K562 (cell line): Measurements from ENCODE around the gene ZNF77. TPM values are rescaled to one million over a fixed set of nuclear protein-coding genes. Genes with fewer than 3 reads are reported as not detected.

ENCODE experiments used
- CBFB ChIP-seq: sonication (generic); formaldehyde crosslinking; IDR thresholded peaks from 2 replicates; pipeline ENCODE4 v1.4.0; 2020; ENCODE audit warnings: mild to moderate bottlenecking, missing genetic modification reagents
- CBX1 ChIP-seq: sonication (generic); IDR thresholded peaks from 2 replicates; pipeline ENCODE4 v1.6.1; 2016; ENCODE audit warnings: antibody characterized with exemption, low read depth, mild to moderate bottlenecking
- CBX2 ChIP-seq: fragments of 200-600 bp; sonication (generic); IDR thresholded peaks from one replicate; pipeline ENCODE4 v1.6.1; 2012; ENCODE audit warnings: mild to moderate bottlenecking, low read length, inconsistent platforms; ENCODE audit not compliant: insufficient read depth, poor library complexity, severe bottlenecking
- CBX8 ChIP-seq: fragments of 200-600 bp; sonication (generic); IDR thresholded peaks from 2 replicates; pipeline ENCODE4 v1.6.1; 2012; ENCODE audit warnings: borderline replicate concordance, mixed run types, low read depth, mild to moderate bottlenecking, moderate library complexity, mixed read lengths, low read length, control low read depth, inconsistent platforms; ENCODE audit not compliant: poor library complexity, severe bottlenecking; ENCODE audit errors: extremely low read depth
- CREB1 ChIP-seq, 2 experiments: sonication (generic) in 1 of 2; formaldehyde crosslinking in 1 of 2; IDR thresholded peaks; 2 replicates each; pipeline versions ENCODE4 v1.6.1 to v1.8.0; 2012 to 2022; ENCODE audit warnings: inconsistent platforms in 1 of 2, mild to moderate bottlenecking in 1 of 2, missing genetic modification reagents in 1 of 2, moderate library complexity in 1 of 2
- DDX20 ChIP-seq: fragments of 450-650 bp; IDR thresholded peaks from 2 replicates; pipeline ENCODE4 v1.6.1; 2016; ENCODE audit warnings: missing genetic modification characterization, low read depth, mild to moderate bottlenecking, missing compliant biosample characterization, moderate library complexity
- EGR1 ChIP-seq: fragments of 450-650 bp; conservative IDR thresholded peaks from 2 replicates; pipeline ENCODE4 v1.6.1; 2017; ENCODE audit warnings: mild to moderate bottlenecking
- FOS ChIP-seq: IDR thresholded peaks from 3 replicates; pipeline ENCODE4 v1.6.1; 2011; ENCODE audit not compliant: insufficient read length; ENCODE audit errors: extremely low read depth
- MXI1 ChIP-seq: IDR thresholded peaks from 2 replicates; pipeline ENCODE4 v1.6.1; 2011; ENCODE audit warnings: low read depth, mild to moderate bottlenecking, improper control_type of control experiment, low read length
- PCBP1 ChIP-seq: fragments of 200-400 bp; formaldehyde crosslinking; IDR thresholded peaks from 2 replicates; pipeline ENCODE4 v1.6.1; 2018; ENCODE audit warnings: mild to moderate bottlenecking, low read depth, low read length; ENCODE audit not compliant: poor library complexity, severe bottlenecking
- RBM39 ChIP-seq: fragments of 200-400 bp; formaldehyde crosslinking; optimal IDR thresholded peaks from 2 replicates; pipeline ENCODE3; 2018; ENCODE audit warnings: low read depth, low read length
- SMAD1 ChIP-seq: fragments of 150-350 bp; IDR thresholded peaks from 2 replicates; pipeline ENCODE4 v1.6.1; 2014; ENCODE audit warnings: low read length, low read depth; ENCODE audit not compliant: partially characterized antibody
- SMAD4 ChIP-seq: fragments of 250-450 bp; sonication (Bioruptor Pico); conservative IDR thresholded peaks from 2 replicates; pipeline ENCODE4 v1.8.0; 2021; ENCODE audit warnings: inconsistent platforms, mild to moderate bottlenecking, moderate library complexity
- SMC3 ChIP-seq: conservative IDR thresholded peaks from 2 replicates; pipeline ENCODE4 v1.6.1; 2011; ENCODE audit warnings: low read depth, low read length, improper control_type of control experiment; ENCODE audit not compliant: insufficient read depth
- ZNF24 ChIP-seq: fragments of 450-650 bp; IDR thresholded peaks from 2 replicates; pipeline ENCODE4 v1.6.1; 2016
- ZNF354B ChIP-seq: fragments of 250-450 bp; sonication (Bioruptor Pico); IDR thresholded peaks from 2 replicates; pipeline ENCODE4 v1.4.0; 2020
- ZNF444 ChIP-seq: fragments of 250-450 bp; sonication (Bioruptor Pico); IDR thresholded peaks from 2 replicates; pipeline ENCODE4 v1.4.0; 2020; ENCODE audit warnings: mild to moderate bottlenecking, moderate library complexity
- ZNF668 ChIP-seq: fragments of 250-450 bp; sonication (Bioruptor Pico); IDR thresholded peaks from 2 replicates; pipeline ENCODE4 v1.8.0; 2022; ENCODE audit warnings: mild to moderate bottlenecking, inconsistent platforms
- ZNF830 ChIP-seq: fragments of 250-450 bp; sonication (Bioruptor Pico); IDR thresholded peaks from 2 replicates; pipeline ENCODE4 v1.5.0; 2021; ENCODE audit warnings: mild to moderate bottlenecking
- ZSCAN32 ChIP-seq: fragments of 450-650 bp; formaldehyde crosslinking; IDR thresholded peaks from 2 replicates; pipeline ENCODE4 v1.4.0; 2020; ENCODE audit warnings: mild to moderate bottlenecking, moderate library complexity
- polyA plus RNA-seq, 8 experiments: library from polyadenylated mRNA; depleted of rRNA in 4 of 8; stranded (reverse) in 5 of 8; unstranded in 3 of 8; fragments of >200 nt; fragmentation: Nextera tagmentation in 2 of 8; fragmentation: Illumina TruSeq in 1 of 8; extraction: Ambion mirVana in 2 of 8; extraction: Trizol in 1 of 8; gene quantifications; 2 replicates each; pipeline versions ENCODE4 v1.2.1 to v1.2.3, GENCODE V29; 2011 to 2014; ENCODE audit warnings: inconsistent platforms in 1 of 8, missing spikeins in 1 of 8
- total RNA-seq, 7 experiments: library from RNA; depleted of rRNA in 6 of 7; stranded (reverse); fragments of >200 nt in 6 of 7; fragmentation: Illumina TruSeq in 2 of 7; extraction: Trizol in 2 of 7; gene quantifications; 2 replicates each; pipeline versions ENCODE4 v1.2.1 to v1.2.3, GENCODE V29; 2011 to 2021; ENCODE audit warnings: low replicate concordance in 1 of 7
- TF ChIP-seq, protein P1 (sequence below): fragments of 250-450 bp; sonication (Bioruptor Pico); IDR thresholded peaks from 2 replicates; pipeline ENCODE4 v1.4.0; 2020; ENCODE audit warnings: mild to moderate bottlenecking
- TF ChIP-seq, protein P2 (sequence below): sonication (generic); formaldehyde crosslinking; IDR thresholded peaks from 2 replicates; pipeline ENCODE4 v1.8.0; 2022; ENCODE audit warnings: mild to moderate bottlenecking, missing genetic modification reagents
- TF ChIP-seq, protein P3 (sequence below): fragments of 200-800 bp; sonication (Bioruptor generic); IDR thresholded peaks from 2 replicates; pipeline ENCODE4 v1.6.1; 2017; ENCODE audit warnings: missing genetic modification characterization, missing compliant biosample characterization
- TF ChIP-seq, protein P4 (sequence below): fragments of 450-650 bp; IDR thresholded peaks from 2 replicates; pipeline ENCODE4 v1.6.1; 2016; ENCODE audit warnings: low read depth, mild to moderate bottlenecking, moderate library complexity

ZNF77 gene
- total and polyA plus RNA-seq, 9 of the 15 experiments (the other 6 are each of a cell fraction or from before 2014, with no cell fraction given): 4.3 to 14.5 (median 7.7) TPM

DNA sequence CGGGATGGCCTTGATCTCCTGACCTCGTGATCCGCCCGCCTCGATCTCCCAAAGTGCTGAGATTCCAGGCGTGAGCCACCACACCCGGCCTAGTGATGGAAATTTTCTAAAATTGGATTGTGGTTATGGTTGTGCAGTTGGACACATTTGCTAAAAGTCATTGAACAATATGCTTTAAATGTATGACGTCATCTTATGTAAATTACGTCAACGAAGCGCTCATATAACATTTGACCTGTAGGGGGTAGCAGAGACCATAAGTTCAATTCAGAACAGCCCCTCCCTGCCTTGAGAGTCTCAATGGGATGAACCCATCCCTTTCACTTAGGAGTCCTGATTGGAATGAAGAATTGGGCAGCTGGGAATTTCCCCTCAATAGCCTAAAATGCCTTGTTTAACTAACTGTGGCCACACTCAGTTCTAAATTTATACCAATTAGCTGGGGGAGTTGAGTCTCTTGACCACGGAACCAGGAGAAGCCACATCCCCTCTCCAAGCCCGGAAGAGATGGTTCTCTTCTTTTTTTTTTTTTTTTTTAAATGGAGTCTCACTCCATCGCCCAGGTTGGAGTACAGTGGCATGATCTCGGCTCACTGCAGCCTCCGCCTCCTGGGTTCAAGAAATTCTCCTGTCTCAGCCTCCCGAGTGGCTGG lies 17.4 kb upstream of the ZNF77 start (continued):
- TF ChIP-seq, protein P1, sequence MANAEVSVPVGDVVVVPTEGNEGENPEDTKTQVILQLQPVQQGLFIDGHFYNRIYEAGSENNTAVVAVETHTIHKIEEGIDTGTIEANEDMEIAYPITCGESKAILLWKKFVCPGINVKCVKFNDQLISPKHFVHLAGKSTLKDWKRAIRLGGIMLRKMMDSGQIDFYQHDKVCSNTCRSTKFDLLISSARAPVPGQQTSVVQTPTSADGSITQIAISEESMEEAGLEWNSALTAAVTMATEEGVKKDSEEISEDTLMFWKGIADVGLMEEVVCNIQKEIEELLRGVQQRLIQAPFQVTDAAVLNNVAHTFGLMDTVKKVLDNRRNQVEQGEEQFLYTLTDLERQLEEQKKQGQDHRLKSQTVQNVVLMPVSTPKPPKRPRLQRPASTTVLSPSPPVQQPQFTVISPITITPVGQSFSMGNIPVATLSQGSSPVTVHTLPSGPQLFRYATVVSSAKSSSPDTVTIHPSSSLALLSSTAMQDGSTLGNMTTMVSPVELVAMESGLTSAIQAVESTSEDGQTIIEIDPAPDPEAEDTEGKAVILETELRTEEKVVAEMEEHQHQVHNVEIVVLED (CRISPR knock-in tag): peak; percentile 63
- peak; percentile 94 for TF ChIP-seq CREB1 (IDR thresholded peaks at IDR 0.05)
- peak; percentile 94 for TF ChIP-seq CREB1 (CRISPR knock-in tag; IDR thresholded peaks at IDR 0.05)
- TF ChIP-seq CBX8: no peak
- no peak for TF ChIP-seq DDX20 (tag)
- no peak for TF ChIP-seq SMAD1
- TF ChIP-seq, protein P2, sequence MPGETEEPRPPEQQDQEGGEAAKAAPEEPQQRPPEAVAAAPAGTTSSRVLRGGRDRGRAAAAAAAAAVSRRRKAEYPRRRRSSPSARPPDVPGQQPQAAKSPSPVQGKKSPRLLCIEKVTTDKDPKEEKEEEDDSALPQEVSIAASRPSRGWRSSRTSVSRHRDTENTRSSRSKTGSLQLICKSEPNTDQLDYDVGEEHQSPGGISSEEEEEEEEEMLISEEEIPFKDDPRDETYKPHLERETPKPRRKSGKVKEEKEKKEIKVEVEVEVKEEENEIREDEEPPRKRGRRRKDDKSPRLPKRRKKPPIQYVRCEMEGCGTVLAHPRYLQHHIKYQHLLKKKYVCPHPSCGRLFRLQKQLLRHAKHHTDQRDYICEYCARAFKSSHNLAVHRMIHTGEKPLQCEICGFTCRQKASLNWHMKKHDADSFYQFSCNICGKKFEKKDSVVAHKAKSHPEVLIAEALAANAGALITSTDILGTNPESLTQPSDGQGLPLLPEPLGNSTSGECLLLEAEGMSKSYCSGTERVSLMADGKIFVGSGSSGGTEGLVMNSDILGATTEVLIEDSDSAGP (CRISPR knock-in tag): no peak
- no peak for TF ChIP-seq MXI1
- TF ChIP-seq CBFB (CRISPR knock-in tag): no peak
- TF ChIP-seq ZNF444 (CRISPR knock-in tag): 0 out of 2 replicates have a peak, but pooled peaks have one; percentile 56
- no peak for TF ChIP-seq FOS
- peak; percentile 63 for TF ChIP-seq SMC3
- no peak for TF ChIP-seq ZNF830 (CRISPR knock-in tag)
- peak; percentile 58 for TF ChIP-seq EGR1
- peak; percentile 55; the same call in 1 of the 2 replicates for TF ChIP-seq SMAD4 (CRISPR knock-in tag)
- TF ChIP-seq CBX1: no peak
- no peak for TF ChIP-seq ZSCAN32 (CRISPR knock-in tag)
- no peak for TF ChIP-seq RBM39
- TF ChIP-seq, protein P3, sequence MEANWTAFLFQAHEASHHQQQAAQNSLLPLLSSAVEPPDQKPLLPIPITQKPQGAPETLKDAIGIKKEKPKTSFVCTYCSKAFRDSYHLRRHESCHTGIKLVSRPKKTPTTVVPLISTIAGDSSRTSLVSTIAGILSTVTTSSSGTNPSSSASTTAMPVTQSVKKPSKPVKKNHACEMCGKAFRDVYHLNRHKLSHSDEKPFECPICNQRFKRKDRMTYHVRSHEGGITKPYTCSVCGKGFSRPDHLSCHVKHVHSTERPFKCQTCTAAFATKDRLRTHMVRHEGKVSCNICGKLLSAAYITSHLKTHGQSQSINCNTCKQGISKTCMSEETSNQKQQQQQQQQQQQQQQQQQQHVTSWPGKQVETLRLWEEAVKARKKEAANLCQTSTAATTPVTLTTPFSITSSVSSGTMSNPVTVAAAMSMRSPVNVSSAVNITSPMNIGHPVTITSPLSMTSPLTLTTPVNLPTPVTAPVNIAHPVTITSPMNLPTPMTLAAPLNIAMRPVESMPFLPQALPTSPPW (CRISPR knock-in tag): peak; percentile 74
- TF ChIP-seq ZNF24: peak; percentile 24; the same call in 1 of the 2 replicates
- no peak for TF ChIP-seq PCBP1
- no peak for TF ChIP-seq ZNF668
- TF ChIP-seq, protein P4, sequence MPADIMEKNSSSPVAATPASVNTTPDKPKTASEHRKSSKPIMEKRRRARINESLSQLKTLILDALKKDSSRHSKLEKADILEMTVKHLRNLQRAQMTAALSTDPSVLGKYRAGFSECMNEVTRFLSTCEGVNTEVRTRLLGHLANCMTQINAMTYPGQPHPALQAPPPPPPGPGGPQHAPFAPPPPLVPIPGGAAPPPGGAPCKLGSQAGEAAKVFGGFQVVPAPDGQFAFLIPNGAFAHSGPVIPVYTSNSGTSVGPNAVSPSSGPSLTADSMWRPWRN: no peak
- no peak for TF ChIP-seq CBX2
- TF ChIP-seq ZNF354B: 0 out of 2 replicates have a peak, but pooled peaks have one; percentile 38
